GM18526 (cell line): ENCODE measurements around the gene PPP1R1B.

Experiments
- POLR2A ChIP-seq: IDR thresholded peaks from 3 replicates; pipeline ENCODE4 v1.6.1; 2011; ENCODE audit not compliant: insufficient read length; ENCODE audit errors: extremely low read depth

The PPP1R1B gene

GRCh38 chr17:39633570-39634183 is 6.9 kb downstream of the PPP1R1B start:
- no peak for TF ChIP-seq POLR2A

- no peak for TF ChIP-seq POLR2A
These were observed 7.7 kb downstream of the PPP1R1B start for GRCh38 chr17:39634384-39634871.

- no peak for TF ChIP-seq POLR2A
These were observed 8.9 kb downstream of the PPP1R1B start for GRCh38 chr17:39635614-39636176.

DNA sequence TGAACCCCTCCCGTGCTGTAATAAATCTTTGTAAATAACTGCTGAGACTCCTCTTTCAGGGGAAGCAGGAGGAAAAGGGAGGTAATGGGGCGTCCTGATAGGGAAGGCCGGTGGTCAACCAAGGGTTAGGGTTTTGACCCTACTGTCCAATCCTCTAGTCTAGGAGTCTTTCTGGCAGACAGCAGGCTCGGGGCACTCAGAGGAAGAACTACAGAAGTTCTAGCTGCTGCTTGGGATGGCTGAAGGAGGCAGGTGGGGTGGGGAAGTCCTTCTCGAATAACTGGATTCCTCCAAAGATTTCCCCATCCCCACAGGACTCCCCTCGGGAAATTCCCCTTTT is 9.8 kb downstream of the PPP1R1B start:
- no peak for TF ChIP-seq POLR2A

GRCh38 chr17:39636927-39637736 is 10.4 kb downstream of the PPP1R1B start, which contains the start of gene STARD3:
Gene STARD3 (plus strand): TSS chr17:39637144. CDS start chr17:39653532, 16,388 bp downstream.
- TF ChIP-seq POLR2A: peak; percentile 67

DNA sequence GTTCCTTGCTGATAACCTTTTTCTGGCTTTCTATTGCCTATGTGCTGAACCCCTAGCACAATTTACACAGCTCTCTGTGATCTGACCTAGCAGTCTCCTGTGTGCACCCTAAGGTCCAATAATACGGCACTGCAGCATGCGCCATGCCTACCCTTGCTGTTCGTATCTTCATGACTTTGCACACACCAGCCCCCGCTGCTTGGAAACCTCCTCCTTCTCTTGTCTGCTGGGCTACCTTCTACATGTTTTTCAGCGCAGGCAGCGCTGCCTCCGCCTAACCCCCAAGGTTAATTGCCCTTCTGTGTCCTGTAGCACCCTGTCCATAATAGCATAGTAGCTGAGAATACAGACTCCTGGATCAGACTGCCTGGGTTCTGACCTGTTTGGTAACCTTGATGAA is 11.6 kb downstream of the PPP1R1B start:
- no peak for TF ChIP-seq POLR2A

DNA sequence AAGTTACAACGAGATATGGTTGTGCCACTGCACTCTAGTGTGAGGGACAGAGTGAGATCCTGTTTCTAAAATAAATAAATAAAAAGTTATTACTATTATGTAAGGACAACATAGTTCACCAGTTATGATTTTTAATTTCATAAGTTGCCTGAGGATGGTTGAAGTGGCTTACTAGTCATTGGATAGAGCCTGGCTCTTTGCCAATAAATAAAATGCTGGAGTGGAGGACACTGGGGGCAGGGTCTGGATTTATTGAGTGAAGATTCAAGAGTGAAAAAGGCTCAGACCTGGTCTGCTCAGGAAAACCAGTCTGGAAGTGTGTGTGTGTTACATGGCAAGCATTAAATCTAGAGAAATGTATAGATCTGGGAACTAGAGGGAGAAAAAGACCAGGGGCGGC is 12.3 kb downstream of the PPP1R1B start:
- TF ChIP-seq POLR2A: no peak

DNA sequence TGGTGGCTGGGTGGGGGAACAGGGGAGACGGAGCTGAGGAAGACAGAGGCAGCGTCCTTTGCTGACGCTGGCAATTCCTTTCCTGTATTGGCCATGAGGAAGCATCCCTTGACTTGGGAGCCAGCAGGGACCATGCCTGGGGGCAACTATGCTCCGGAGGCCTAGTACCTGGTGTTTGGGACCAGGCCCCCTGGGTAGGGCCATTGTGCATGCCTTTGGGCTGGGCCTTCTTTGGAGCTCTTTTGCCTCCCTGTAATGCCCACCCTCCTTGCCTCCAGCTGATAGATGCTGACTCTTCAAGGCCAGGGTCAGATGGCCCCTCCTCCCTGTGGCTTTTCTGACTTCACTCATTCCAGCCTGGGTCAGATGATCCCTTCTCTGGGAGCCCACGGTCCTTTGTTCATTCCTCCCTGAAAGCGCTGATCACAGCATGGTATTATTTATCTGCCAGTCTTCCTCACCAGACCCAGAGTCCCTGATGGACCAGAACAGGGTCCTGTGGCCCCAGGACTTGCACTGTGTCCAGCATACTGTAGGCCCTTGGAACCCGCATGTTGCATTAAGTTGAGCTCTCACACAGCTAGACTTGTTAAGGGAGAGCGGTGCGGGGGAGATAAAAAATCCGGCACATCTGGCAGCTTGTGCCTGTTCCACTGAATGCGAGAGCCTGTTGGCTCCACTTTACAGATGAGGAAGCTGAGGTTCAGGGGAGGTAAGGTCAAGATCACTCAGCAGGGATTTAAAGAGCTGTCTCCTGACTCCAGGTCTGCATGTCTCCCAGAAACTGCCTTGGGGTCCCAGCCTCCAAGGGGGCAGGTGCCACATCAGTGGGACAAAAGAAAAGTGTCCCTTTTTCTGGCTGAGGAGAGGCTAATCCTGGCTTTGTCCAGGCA is 13.1 kb downstream of the PPP1R1B start:
- no peak for TF ChIP-seq POLR2A

DNA sequence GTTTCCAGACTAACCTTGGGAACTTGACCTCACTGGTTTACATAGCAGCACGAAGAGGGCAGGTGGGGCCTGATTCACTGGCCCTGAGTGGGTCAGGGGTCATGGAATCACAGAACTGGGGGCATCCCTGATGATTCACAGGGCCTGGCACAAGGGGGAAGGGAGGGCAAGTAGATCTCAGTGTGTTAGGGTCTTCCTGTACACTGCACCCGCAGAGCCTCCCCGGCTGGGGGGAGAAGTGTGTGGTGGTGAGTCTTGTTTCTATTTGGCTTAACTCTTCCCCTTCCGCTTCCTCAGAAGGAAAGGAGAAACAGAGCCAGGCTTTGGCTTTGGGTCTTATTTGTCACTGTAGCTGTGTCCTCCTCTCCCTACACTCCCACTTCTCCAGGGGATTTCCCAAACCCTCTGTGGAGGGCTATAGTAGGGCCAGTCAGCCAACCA is 13.9 kb downstream of the PPP1R1B start:
- no peak for TF ChIP-seq POLR2A

GRCh38 chr17:39641097-39641496 is 14.3 kb downstream of the PPP1R1B start:
- no peak for TF ChIP-seq POLR2A

GRCh38 chr17:39641883-39642282 is 15.1 kb downstream of the PPP1R1B start:
- TF ChIP-seq POLR2A: no peak

- no peak for TF ChIP-seq POLR2A
These were observed 15.7 kb downstream of the PPP1R1B start for GRCh38 chr17:39642291-39643074.

DNA sequence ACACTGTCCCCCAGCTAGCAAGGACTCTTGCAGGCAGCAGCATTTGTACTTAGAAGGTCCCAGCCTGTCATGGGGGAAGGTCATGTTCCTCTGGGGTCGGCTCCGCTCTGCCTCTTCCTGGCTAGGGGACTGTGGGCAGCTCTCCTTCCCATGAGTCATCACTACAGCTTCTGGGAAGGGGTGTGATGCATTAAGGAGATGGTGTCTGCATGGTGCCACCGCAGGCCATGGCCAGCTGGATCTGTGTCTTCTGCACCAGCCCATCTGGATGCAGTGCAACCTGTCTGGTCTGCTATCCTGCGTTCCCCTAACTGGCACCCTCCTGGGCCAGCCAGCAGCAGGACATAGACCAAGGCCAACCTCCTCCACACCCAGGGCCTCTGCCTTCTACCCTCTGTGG is 16.5 kb downstream of the PPP1R1B start:
- TF ChIP-seq POLR2A: no peak

- TF ChIP-seq POLR2A: no peak
These were observed 20.5 kb downstream of the PPP1R1B start for GRCh38 chr17:39647256-39647655.

DNA sequence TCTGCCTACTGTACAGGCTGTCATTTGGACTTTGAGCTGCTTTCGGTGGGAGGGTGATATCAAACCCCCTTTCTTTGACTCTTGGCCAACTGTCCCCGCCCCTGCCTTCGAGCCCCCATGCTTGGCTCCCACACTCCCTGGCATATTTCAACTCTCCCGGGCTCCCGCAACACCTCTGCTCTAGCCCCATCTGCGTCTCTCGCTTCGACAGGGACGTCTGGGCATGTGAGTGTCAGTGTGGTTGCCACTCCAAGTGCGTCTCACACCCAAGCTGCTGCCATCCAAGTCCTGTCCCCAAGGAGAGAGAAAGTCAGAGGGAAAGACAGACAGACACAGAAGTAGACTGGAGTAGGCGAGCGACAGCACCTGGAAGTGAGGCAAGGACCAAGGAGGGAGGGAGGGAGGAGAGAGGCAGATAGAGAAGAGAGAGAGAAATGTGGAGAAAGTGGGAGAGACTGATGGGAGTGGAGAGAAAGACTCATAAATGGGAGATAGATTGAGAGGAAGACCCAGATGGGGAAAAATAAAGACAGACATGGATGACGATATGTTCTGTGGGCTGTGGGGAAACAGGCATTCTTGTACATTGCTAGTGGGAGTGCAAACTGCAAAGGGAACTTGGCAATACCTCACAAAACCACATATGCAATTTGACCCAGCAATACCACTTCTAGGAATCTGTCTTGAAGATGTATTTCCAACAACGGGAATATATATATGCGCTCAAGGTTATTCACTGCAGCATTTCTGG is 22.0 kb downstream of the PPP1R1B start:
- TF ChIP-seq POLR2A: no peak
